Stomach (tissue), 4 donors: ENCODE results near the gene RETREG3.
"Not testable (repeated sequence)": the region's sequence is repeated elsewhere in the genome, so short reads cannot be mapped to it uniquely, and the experiment has no call there.

Experiments
- CTCF ChIP-seq, 7 experiments: fragments of 450-650 bp in 4 of 7; fragments of 200-600 bp in 3 of 7; sonication (generic) in 3 of 7; IDR thresholded peaks; one replicate each; pipeline ENCODE4 v1.5.1; 2016 to 2019; ENCODE audit warnings: antibody characterized with exemption in 7 of 7, control low read depth in 2 of 7, mild to moderate bottlenecking in 1 of 7
- EP300 ChIP-seq: sonication (generic); formaldehyde crosslinking; IDR thresholded peaks from one replicate; pipeline ENCODE4 v1.6.1; 2017; ENCODE audit warnings: antibody characterized with exemption
- POLR2A ChIP-seq, 4 donors: fragments of 450-650 bp; IDR thresholded peaks; one replicate each; pipeline ENCODE4 v1.6.1; 2016; ENCODE audit warnings: antibody characterized with exemption in 4 of 4, control low read depth in 2 of 4, mild to moderate bottlenecking in 1 of 4, moderate library complexity in 1 of 4

- not testable (repeated sequence) for TF ChIP-seq EP300; CTCF (IDR thresholded peaks at IDR 0.05); POLR2A (IDR thresholded peaks at IDR 0.05)
Observed at GRCh38 chr17:42627032-42627764, 18.0 kb upstream of the RETREG3 start.
